Transverse colon (tissue), 3 donors: ENCODE data around the gene AKT1S1.

Experiments used
- POLR2A ChIP-seq: fragments of 450-650 bp; IDR thresholded peaks from one replicate; pipeline ENCODE4 v1.6.1; 2016; ENCODE audit warnings: antibody characterized with exemption, mild to moderate bottlenecking, moderate library complexity
- TF ChIP-seq, protein P1 (sequence below), 5 experiments: fragments of 200-600 bp in 3 of 5; fragments of 450-650 bp in 2 of 5; sonication (generic) in 3 of 5; IDR thresholded peaks; 1 replicate in 2 of 5; 2 replicates in 3 of 5; pipeline ENCODE4 v1.5.1; 2016 to 2017; ENCODE audit warnings: antibody characterized with exemption in 5 of 5, inconsistent platforms in 3 of 5, mild to moderate bottlenecking in 2 of 5, moderate library complexity in 1 of 5

DNA sequence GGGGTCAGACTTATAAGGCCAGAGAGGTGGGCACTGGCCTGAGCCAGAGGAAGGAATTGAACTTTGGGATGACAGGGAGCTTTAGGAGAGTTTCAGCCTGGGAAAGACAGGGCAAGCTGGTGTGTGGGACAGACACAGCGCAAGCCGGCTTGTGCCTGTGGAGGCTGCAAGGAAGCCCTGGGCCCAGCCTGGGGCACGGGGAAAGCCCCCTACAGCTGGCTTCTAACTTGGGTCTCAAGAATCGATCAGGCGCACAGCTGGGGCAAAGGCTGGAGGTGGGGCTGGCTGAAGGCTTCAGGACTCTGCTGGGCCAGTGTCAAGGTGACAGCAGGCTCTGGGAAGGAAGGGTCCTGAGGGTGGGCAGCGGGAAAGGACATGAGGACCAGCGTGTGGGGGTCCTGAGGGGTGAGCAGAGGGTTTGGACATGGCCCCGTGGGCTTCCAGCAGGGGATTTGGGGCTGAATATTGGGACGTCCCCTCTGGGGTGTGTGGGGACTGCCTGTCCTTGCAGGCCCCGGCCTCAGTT lies 23.2 kb downstream of the AKT1S1 start:
- TF ChIP-seq, protein P1, sequence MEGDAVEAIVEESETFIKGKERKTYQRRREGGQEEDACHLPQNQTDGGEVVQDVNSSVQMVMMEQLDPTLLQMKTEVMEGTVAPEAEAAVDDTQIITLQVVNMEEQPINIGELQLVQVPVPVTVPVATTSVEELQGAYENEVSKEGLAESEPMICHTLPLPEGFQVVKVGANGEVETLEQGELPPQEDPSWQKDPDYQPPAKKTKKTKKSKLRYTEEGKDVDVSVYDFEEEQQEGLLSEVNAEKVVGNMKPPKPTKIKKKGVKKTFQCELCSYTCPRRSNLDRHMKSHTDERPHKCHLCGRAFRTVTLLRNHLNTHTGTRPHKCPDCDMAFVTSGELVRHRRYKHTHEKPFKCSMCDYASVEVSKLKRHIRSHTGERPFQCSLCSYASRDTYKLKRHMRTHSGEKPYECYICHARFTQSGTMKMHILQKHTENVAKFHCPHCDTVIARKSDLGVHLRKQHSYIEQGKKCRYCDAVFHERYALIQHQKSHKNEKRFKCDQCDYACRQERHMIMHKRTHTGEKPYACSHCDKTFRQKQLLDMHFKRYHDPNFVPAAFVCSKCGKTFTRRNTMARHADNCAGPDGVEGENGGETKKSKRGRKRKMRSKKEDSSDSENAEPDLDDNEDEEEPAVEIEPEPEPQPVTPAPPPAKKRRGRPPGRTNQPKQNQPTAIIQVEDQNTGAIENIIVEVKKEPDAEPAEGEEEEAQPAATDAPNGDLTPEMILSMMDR (IDR thresholded peaks at IDR 0.05) = no peak
- no peak for TF ChIP-seq POLR2A
